HG03460 (cell line): Measurements from ENCODE around the gene COTL1.
"Not testable (repeated sequence)": the region's sequence is repeated elsewhere in the genome, so short reads cannot be mapped to it uniquely, and the experiment has no call there.

Experiments used
- ATAC-seq: cut with Tn5 transposase; IDR thresholded peaks from one replicate; pipeline ENCODE4 v1.9.1; 2021; ENCODE audit not compliant: unreplicated experiment

Gene COTL1

GRCh38 chr16:84535408-84535807, 82.5 kb downstream of the COTL1 start:
- no peak for ATAC-seq

- ATAC-seq = no peak
These were observed 83.1 kb downstream of the COTL1 start for GRCh38 chr16:84534815-84535214.

- no peak for ATAC-seq
These were observed 84.9 kb downstream of the COTL1 start for GRCh38 chr16:84532855-84533486.

- ATAC-seq = no peak
These were observed 85.6 kb downstream of the COTL1 start for GRCh38 chr16:84532291-84532724.

- no peak for ATAC-seq
These were observed 86.2 kb downstream of the COTL1 start for GRCh38 chr16:84531671-84532111.

GRCh38 chr16:84530590-84530989, 87.3 kb downstream of the COTL1 start:
- no peak for ATAC-seq

GRCh38 chr16:84529607-84530006, 88.3 kb downstream of the COTL1 start:
- ATAC-seq = no peak

- ATAC-seq = no peak
These were observed 89.6 kb downstream of the COTL1 start for GRCh38 chr16:84528322-84528721.

GRCh38 chr16:84527532-84528269, 90.2 kb downstream of the COTL1 start:
- no peak for ATAC-seq

GRCh38 chr16:84526794-84527531, 90.9 kb downstream of the COTL1 start:
- no peak for ATAC-seq

GRCh38 chr16:84524941-84525581, 92.8 kb downstream of the COTL1 start:
- ATAC-seq = not testable (repeated sequence)

GRCh38 chr16:84524346-84524920, 93.4 kb downstream of the COTL1 start:
- no peak for ATAC-seq

- no peak for ATAC-seq
These were observed 96.4 kb downstream of the COTL1 start for GRCh38 chr16:84521497-84521770.

GRCh38 chr16:84520725-84521496, 97.0 kb downstream of the COTL1 start:
- ATAC-seq = no peak

GRCh38 chr16:84519855-84520254, 98.0 kb downstream of the COTL1 start:
- ATAC-seq = no peak

GRCh38 chr16:84518804-84519341, 99.0 kb downstream of the COTL1 start:
- no peak for ATAC-seq

- ATAC-seq = not testable (repeated sequence)
These were observed 99.7 kb downstream of the COTL1 start for GRCh38 chr16:84518220-84518619.

- no peak for ATAC-seq
These were observed 100.5 kb downstream of the COTL1 start for GRCh38 chr16:84517366-84517765.
